ENCODE results near the gene PABPN1L. TPM values are rescaled to one million over a fixed set of nuclear protein-coding genes. Genes with fewer than 3 reads are reported as not detected.
"Not testable (repeated sequence)": the region's sequence is repeated elsewhere in the genome, so short reads cannot be mapped to it uniquely, and the experiment has no call there.

Gene PABPN1L
- total RNA-seq, 1 donor from 2014 or later: not detected

GRCh38 chr16:88900662-88901052 lies 34.2 kb upstream of the PABPN1L start:
- no peak for DNase-seq

DNA sequence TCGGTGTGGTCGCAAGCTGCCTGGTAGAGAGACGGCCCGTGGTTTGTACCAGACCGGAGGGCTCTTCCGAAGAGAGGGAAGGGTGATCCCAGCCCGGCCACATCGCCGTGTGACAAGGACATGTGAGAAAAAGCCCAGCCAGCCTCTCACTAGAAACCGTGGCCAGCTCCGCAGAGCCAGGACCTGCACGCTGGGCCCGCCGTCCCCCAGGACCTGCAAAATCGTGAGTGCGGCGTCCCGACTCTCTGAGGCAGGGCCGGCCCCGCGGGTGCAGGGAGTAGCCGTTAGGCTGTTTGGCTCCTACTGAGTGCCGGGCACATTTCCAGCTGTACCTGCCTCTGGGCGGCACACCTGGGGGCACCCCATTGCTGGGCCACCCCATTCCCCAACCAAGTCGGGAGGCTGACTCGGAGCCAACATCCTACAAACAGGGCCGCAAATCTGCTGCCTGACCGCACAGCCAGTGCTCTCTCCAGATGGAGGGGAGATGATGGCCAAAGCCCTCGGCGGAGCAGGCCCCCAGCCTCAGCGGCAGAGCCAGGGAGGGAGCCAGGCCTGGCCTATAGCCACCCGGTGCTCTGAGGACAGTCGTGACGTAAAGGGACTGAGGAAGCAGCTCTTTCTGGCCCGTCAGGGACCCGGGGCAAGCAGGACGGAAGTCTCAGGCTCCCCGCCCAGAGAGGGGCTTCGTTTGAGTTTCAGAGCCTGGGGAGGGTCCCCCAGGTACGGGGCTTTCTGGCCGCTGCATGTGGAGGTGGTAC lies 33.6 kb upstream of the PABPN1L start:
- DNase-seq: no peak

GRCh38 chr16:88897696-88898425 lies 31.4 kb upstream of the PABPN1L start:
- DNase-seq: no peak

GRCh38 chr16:88896238-88897070 lies 30.0 kb upstream of the PABPN1L start:
- no peak for DNase-seq

- no peak for DNase-seq
Measured at GRCh38 chr16:88895335-88895734, 28.9 kb upstream of the PABPN1L start.

GRCh38 chr16:88894681-88895300 lies 28.3 kb upstream of the PABPN1L start:
- no peak for DNase-seq

GRCh38 chr16:88894266-88894665 lies 27.8 kb upstream of the PABPN1L start:
- DNase-seq: not testable (repeated sequence)

GRCh38 chr16:88893127-88893968 lies 26.9 kb upstream of the PABPN1L start:
- DNase-seq: no peak

DNA sequence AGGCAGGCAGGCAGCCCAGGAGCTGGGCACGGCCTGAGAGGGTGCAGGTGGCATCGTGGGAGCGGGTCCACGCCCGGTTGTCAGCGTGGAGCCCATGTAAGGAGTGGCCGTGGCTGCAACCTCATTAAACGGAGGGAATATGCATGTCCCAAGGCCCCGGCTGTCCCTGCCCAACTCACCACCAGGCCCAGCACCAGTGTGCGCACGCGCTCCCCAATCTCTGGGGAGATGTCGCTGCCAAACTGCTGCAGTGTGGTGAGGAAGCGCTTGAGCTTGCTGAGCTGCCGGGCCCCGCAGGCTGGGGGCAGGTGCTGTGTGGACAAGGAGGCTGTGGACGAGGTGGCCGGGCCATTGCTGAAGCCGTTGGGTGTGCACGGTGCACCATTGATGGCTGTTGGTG lies 25.6 kb upstream of the PABPN1L start:
- no peak for DNase-seq

DNA sequence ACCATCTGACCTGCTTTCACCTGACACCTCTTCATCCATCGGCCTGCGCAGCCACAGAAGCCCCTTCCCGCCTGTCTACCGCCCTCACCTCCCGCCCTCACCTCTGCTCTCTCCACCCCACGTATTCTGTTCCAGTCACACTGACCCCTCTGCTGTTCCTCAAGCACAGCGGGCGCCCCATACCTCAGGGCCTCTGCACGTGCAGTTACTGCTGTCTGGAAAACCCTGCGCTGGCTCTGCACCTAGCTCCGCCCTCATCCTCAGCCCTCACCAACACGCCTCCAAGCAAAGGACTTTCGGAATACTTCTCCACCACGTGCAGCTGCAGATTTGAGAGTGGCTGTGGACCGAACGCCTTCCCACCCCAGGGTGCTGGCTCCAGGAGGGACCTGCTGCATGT lies 24.6 kb upstream of the PABPN1L start:
- no peak for DNase-seq

- not testable (repeated sequence) for DNase-seq
Measured at GRCh38 chr16:88889702-88890352, 23.4 kb upstream of the PABPN1L start.

DNA sequence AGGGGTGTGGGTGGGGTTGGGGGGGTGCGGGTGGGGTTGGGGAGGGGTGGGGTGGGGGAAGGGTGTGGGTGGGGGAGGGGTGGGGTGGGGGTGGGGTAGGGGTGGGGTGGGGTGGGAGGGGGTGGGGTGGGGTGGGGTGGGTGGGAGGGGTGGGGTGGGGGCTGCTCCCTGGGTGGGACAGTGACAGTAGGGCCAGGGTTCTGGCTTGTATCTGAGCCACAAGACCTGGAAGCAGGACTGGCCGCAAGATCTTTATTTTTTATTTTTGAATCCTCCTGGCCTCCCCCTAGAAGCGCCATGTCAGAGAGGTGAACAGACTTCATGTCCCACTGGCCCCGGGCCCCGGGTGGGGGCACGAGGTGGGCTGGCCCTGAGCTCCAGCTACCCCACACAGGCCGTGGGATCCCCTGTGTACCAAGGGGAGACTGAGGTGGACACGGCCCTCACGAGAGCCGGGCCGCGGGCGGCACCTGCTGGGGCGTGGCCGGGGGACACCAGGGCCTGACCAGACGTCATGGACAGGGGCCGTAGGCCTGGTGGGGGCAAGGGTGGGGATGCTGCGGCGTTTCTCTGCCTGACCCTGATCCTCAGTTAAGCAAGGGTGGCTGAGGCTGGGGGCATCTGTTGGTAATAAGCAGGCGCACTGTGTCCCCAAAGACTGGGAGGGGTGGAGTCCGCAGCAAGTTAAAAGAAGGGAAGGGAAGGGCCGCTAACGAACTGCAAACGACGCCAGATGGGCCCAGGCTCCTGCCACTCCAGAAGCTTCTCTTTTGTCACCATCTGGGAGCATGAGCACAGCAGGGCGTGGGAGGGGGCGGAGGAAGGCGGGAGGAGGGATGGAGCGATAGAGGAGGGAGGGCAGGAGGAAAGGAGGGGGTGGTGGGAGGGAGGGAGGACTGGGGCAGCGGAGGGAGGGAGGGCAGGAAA lies 22.3 kb upstream of the PABPN1L start:
- DNase-seq: no peak

GRCh38 chr16:88888057-88888456 lies 21.6 kb upstream of the PABPN1L start:
- no peak for DNase-seq

- no peak for DNase-seq
Measured at GRCh38 chr16:88886845-88887521, 20.5 kb upstream of the PABPN1L start.

GRCh38 chr16:88886420-88886844 lies 20.0 kb upstream of the PABPN1L start:
- DNase-seq: no peak

- no peak for DNase-seq
Measured at GRCh38 chr16:88885693-88886280, 19.3 kb upstream of the PABPN1L start.

DNA sequence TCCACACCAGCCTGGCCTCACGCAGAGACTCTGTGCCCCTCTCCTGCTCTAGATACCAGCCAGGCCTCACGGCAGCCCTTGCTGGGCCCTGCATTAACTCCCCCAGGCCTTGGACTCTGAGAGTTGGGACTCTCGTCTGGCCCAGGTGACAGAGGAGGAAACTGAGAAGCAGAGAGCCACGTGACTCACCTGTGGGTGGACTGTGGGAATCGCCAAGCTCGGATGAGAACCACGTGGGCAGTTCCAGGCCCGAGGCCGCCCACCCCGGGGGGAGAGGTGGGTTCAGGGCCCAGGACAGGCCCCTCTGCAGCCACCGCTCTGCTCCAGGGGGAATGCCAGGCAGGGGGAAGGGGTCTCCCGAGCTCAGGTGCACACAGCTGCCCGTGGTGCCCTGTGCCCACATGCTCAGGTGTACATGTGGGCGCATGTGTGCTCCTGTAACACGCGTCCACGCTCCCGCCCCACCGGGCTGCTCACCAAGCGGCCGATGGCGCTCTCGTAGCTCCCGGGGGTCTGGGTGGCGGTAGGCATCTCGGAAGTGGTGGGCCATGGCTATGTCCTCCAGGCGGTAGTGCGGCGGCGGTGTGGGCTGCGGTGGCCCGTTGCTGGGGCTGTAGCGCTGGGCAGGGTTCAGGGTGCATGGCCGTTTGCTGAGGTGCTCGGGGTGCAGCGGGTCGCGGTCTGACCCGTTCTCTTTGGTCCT lies 18.3 kb upstream of the PABPN1L start:
- no peak for DNase-seq

DNA sequence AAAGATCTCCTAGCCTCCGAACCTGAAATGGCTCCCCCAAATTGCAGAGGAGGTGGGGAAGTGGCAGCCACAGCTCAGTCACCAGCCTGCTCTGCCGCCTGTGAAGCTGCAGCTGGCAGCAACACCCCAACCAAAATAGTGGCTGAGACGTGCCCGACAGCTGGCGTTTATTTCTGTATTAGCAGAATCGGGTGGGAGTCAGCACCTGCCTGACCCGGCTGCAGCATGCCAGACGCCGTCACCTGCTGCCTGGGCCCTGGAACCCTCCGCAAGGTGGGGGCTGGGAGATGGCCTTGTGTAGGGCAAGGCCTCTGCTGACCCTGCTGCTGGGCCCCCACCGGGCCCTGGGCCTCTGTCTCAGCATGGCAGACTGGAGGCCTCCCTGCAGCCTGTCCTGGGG lies 17.5 kb upstream of the PABPN1L start:
- no peak for DNase-seq

All from dermis blood vessel endothelial cell (primary cell).